Upper lobe of left lung (tissue), 4 donors: ENCODE results near the gene GPR25.

ENCODE experiments used
- EP300 ChIP-seq, 4 donors: sonication (generic); formaldehyde crosslinking; IDR thresholded peaks; one replicate each; pipeline ENCODE4 v1.5.1; 2017; ENCODE audit warnings: antibody characterized with exemption in 4 of 4, control low read depth in 2 of 4
- POLR2A ChIP-seq, 4 donors: fragments of 450-650 bp; IDR thresholded peaks; one replicate each; pipeline ENCODE4 v1.5.1; 2016 to 2017; ENCODE audit warnings: antibody characterized with exemption in 4 of 4, mild to moderate bottlenecking in 2 of 4
- POLR2AphosphoS5 ChIP-seq, 2 donors: sonication (generic); formaldehyde crosslinking; IDR thresholded peaks; one replicate each; pipeline ENCODE4 v1.5.1; 2017; ENCODE audit warnings: antibody characterized with exemption in 2 of 2
- TF ChIP-seq, protein P1 (sequence below), 6 experiments: fragments of 450-650 bp in 4 of 6; fragments of 200-600 bp in 2 of 6; sonication (generic) in 2 of 6; IDR thresholded peaks; one replicate each; pipeline ENCODE4 v1.5.1; 2016 to 2019; ENCODE audit warnings: antibody characterized with exemption in 6 of 6

DNA sequence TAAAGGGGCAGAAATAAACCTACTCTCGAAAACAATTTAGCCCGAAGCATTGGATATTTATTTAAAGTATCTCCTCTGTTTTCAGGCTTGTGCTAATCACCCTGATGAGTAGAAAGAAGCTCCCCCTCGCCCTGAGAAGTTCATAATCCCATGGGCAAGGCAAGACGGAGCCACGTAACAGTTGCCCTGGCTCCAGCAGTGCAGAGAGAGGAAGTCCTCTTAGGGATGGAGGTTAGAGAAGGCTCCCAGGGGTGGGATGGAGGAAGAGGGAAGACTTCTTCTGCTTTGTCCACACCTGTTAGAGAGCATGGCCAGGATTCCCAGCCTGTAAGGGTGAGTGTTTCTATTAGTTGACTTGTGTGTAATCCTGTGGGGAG, 3.4 kb upstream of the GPR25 start:
- TF ChIP-seq EP300 (IDR thresholded peaks at IDR 0.05) (no peak), POLR2AphosphoS5 (IDR thresholded peaks at IDR 0.05) (no peak), POLR2A (IDR thresholded peaks at IDR 0.05) (no peak)
- TF ChIP-seq, protein P1, sequence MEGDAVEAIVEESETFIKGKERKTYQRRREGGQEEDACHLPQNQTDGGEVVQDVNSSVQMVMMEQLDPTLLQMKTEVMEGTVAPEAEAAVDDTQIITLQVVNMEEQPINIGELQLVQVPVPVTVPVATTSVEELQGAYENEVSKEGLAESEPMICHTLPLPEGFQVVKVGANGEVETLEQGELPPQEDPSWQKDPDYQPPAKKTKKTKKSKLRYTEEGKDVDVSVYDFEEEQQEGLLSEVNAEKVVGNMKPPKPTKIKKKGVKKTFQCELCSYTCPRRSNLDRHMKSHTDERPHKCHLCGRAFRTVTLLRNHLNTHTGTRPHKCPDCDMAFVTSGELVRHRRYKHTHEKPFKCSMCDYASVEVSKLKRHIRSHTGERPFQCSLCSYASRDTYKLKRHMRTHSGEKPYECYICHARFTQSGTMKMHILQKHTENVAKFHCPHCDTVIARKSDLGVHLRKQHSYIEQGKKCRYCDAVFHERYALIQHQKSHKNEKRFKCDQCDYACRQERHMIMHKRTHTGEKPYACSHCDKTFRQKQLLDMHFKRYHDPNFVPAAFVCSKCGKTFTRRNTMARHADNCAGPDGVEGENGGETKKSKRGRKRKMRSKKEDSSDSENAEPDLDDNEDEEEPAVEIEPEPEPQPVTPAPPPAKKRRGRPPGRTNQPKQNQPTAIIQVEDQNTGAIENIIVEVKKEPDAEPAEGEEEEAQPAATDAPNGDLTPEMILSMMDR (IDR thresholded peaks at IDR 0.05), result no peak
